ENCODE measurements around the gene TPRA1. TPM values are rescaled to one million over a fixed set of nuclear protein-coding genes. Genes with fewer than 3 reads are reported as not detected.

Gene TPRA1
- polyA plus RNA-seq, 3 donors = 20.2 to 29.4 (median 23.4) TPM

DNA sequence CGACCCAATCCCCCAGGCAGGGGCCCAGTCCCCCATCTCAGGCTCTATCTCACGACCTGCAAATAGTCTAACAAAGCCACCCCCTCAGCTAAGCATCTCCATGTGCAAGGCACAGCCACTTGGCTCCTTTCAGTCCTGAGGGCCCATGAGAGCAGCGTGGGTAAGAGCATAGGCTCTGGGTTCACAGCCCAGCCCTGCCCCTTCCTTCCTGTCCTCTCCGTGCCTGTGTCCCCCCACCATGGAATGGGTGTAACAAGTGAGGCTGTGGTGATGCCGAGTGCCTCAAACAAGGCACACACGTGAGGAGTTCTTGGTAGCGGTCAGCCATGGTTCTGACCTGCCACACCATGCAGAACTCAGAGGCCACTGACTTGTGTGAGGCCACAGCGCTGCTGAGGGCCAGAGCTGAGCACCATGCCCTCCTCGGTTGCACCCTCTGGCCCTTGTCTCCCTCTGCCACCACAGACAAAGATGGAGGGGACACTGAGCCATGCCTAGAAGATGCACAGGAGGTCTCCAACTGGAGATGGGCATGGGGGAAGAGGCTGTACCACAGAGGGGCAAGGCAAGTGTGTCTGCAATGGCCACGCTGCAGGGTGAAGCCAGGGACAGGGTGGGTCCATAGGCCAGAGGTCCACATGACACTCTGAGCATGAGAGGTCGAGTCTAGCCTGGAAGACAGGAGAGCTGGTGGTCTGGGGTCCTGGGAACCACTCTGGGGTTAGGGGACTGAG lies 10.0 kb downstream of the TPRA1 start:
- Histone ChIP-seq H3K27me3 (ENCODE audit: control insufficient read depth in 2 of 2, insufficient read depth in 2 of 2, low read length in 2 of 2) (no peaks in the 10 kb centered on the region), H3K4me3 (replicated peaks in 1 of 3; ENCODE audit: low read depth in 2 of 3, low read length in 3 of 3) (no peak overlapping the region), H2AFZ (ENCODE audit: insufficient read depth, low read depth, low read length, poor library complexity, severe bottlenecking) (no peak overlapping the region), H3K4me1 (ENCODE audit: control insufficient read depth in 1 of 2, insufficient read depth in 2 of 2, low read length in 2 of 2) (peaks cover 4% of the 10 kb centered on the region in 2 donors), H3K79me2 (ENCODE audit: insufficient read depth, low read length) (peaks cover 43% of the 10 kb centered on the region), H3K4me2 (replicated peaks; ENCODE audit: extremely low read depth, low read length, poor library complexity, severe bottlenecking) (no peak overlapping the region), H3K36me3 (replicated peaks in 1 of 2; ENCODE audit: control insufficient read depth in 1 of 2, insufficient read depth in 2 of 2, low read length in 2 of 2) (peaks cover 40 to 56% of the 10 kb centered on the region in 2 donors), H3K9me3 (replicated peaks in 1 of 2; ENCODE audit: control insufficient read depth in 1 of 2, insufficient read depth in 1 of 2, low read length in 2 of 2) (no peaks in the 10 kb centered on the region), H3K27ac (ENCODE audit: low read depth in 1 of 2, low read length in 2 of 2) (peak overlapping the region in 1 of 2 donors; percentile 5), H3K9ac (ENCODE audit: insufficient read depth, low read length, poor library complexity, severe bottlenecking) (no peak overlapping the region), H4K20me1 (ENCODE audit: insufficient read depth, low read length) (peaks cover 90% of the 10 kb centered on the region)
- Mint-ChIP-seq H3K27me3 (ENCODE audit: low read depth in 3 of 3) (peaks cover 0 to 1% (median 0%) of the 10 kb centered on the region in 3 donors), H3K4me1 (peaks cover 16% of the 10 kb centered on the region), H3K9me3 (no peaks in the 10 kb centered on the region), H3K27ac (peak overlapping the region in 1 of 7 donors; percentile 50), H3K36me3 (peaks cover 26 to 57% of the 10 kb centered on the region in 2 donors), H3K4me3 (no peak overlapping the region)
- no peak for DNase-seq
- 92% methylated on average over 8 of the region's 11 CpGs for WGBS (ENCODE audit: insufficient coverage)
- TF ChIP-seq, protein P1, sequence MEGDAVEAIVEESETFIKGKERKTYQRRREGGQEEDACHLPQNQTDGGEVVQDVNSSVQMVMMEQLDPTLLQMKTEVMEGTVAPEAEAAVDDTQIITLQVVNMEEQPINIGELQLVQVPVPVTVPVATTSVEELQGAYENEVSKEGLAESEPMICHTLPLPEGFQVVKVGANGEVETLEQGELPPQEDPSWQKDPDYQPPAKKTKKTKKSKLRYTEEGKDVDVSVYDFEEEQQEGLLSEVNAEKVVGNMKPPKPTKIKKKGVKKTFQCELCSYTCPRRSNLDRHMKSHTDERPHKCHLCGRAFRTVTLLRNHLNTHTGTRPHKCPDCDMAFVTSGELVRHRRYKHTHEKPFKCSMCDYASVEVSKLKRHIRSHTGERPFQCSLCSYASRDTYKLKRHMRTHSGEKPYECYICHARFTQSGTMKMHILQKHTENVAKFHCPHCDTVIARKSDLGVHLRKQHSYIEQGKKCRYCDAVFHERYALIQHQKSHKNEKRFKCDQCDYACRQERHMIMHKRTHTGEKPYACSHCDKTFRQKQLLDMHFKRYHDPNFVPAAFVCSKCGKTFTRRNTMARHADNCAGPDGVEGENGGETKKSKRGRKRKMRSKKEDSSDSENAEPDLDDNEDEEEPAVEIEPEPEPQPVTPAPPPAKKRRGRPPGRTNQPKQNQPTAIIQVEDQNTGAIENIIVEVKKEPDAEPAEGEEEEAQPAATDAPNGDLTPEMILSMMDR (IDR thresholded peaks at IDR 0.05) = no peak
- intact Hi-C loops (cut with micrococcal nuclease) = loop anchor here in 1 of 2 donors (10.0 kb wide), 1 partner anchor 54 kb away; no protein-coding TSS in a partner anchor

DNA sequence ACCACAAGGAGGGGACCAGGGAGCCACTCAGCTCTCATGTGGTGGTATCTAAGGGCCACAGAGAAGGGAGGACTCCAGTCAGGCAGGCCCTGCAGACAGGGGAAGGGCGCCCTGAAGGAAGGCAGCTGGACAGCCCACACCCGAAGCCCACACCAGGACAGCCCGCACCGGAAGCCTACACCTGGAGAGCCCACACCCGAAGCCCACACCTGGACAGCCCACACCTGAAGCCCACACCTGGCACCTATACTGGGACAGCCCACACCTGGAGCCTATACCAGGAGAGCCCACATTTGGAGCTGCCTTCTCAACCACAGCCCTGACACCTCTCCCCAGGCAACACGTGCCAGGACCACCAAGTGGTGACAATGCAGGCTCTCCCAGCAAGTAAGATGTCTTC lies 11.7 kb downstream of the TPRA1 start:
- Histone ChIP-seq H3K27ac (ENCODE audit: low read depth in 1 of 2, low read length in 2 of 2) (no peak overlapping the region), H3K27me3 (ENCODE audit: control insufficient read depth in 2 of 2, insufficient read depth in 2 of 2, low read length in 2 of 2) (no peaks in the 10 kb centered on the region), H2AFZ (ENCODE audit: insufficient read depth, low read depth, low read length, poor library complexity, severe bottlenecking) (no peak overlapping the region), H3K4me3 (replicated peaks in 1 of 3; ENCODE audit: low read depth in 2 of 3, low read length in 3 of 3) (no peak overlapping the region), H3K9me3 (replicated peaks in 1 of 2; ENCODE audit: control insufficient read depth in 1 of 2, insufficient read depth in 1 of 2, low read length in 2 of 2) (no peaks in the 10 kb centered on the region), H4K20me1 (ENCODE audit: insufficient read depth, low read length) (peaks cover 90% of the 10 kb centered on the region), H3K9ac (ENCODE audit: insufficient read depth, low read length, poor library complexity, severe bottlenecking) (no peak overlapping the region), H3K36me3 (replicated peaks in 1 of 2; ENCODE audit: control insufficient read depth in 1 of 2, insufficient read depth in 2 of 2, low read length in 2 of 2) (peaks cover 50 to 67% of the 10 kb centered on the region in 2 donors), H3K4me1 (ENCODE audit: control insufficient read depth in 1 of 2, insufficient read depth in 2 of 2, low read length in 2 of 2) (peaks cover 3 to 5% of the 10 kb centered on the region in 2 donors), H3K79me2 (ENCODE audit: insufficient read depth, low read length) (peaks cover 29% of the 10 kb centered on the region), H3K4me2 (replicated peaks; ENCODE audit: extremely low read depth, low read length, poor library complexity, severe bottlenecking) (no peak overlapping the region)
- Mint-ChIP-seq H3K27ac (peak overlapping the region in 1 of 7 donors; percentile 30), H3K4me1 (peaks cover 12% of the 10 kb centered on the region), H3K36me3 (peaks cover 34 to 66% of the 10 kb centered on the region in 2 donors), H3K9me3 (no peaks in the 10 kb centered on the region), H3K27me3 (ENCODE audit: low read depth in 3 of 3) (peaks cover 0 to 1% (median 0%) of the 10 kb centered on the region in 3 donors), H3K4me3 (no peak overlapping the region)
- TF ChIP-seq, protein P1 (IDR thresholded peaks at IDR 0.05) = no peak
- intact Hi-C loops (cut with micrococcal nuclease) = loop anchor here (5.0 kb wide), 2 partner anchors 258 to 388 kb away; no protein-coding TSS in a partner anchor
- WGBS (ENCODE audit: insufficient coverage) = 100% methylated on average over 3 of the region's 6 CpGs
- DNase-seq = no peak
